Immature natural killer cell (primary cell): ENCODE measurements around the gene FOXN3. TPM values are rescaled to one million over a fixed set of nuclear protein-coding genes. Genes with fewer than 3 reads are reported as not detected.

Experiments used
- DNase-seq, 3 donors: peaks; one replicate each; pipeline ENCODE4 v3.0.0; 2022; ENCODE audit warnings: mixed read lengths in 1 of 3
- H3K27ac Mint-ChIP-seq, 6 donors: one replicate each; pipeline ENCODE4 v1.8.0; 2020; ENCODE audit warnings: mixed read lengths in 6 of 6, mild to moderate bottlenecking in 5 of 6, inconsistent platforms in 4 of 6, moderate library complexity in 3 of 6
- H3K27me3 Mint-ChIP-seq, 3 donors: one replicate each; pipeline ENCODE4 v1.8.0; 2020 to 2021; ENCODE audit warnings: low read depth in 3 of 3, mild to moderate bottlenecking in 3 of 3, mixed read lengths in 3 of 3, moderate library complexity in 3 of 3, inconsistent platforms in 1 of 3
- H3K36me3 Mint-ChIP-seq, 3 donors: one replicate each; pipeline ENCODE4 v1.8.0; 2020; ENCODE audit warnings: mixed read lengths in 3 of 3, inconsistent platforms in 2 of 3, mild to moderate bottlenecking in 2 of 3
- H3K4me1 Mint-ChIP-seq, 2 donors: one replicate each; pipeline ENCODE4 v1.8.0; 2020; ENCODE audit warnings: inconsistent platforms in 2 of 2, mild to moderate bottlenecking in 2 of 2, mixed read lengths in 2 of 2, moderate library complexity in 1 of 2
- H3K4me3 Mint-ChIP-seq, 5 donors: one replicate each; pipeline ENCODE4 v1.8.0; 2020; ENCODE audit warnings: mild to moderate bottlenecking in 5 of 5, mixed read lengths in 5 of 5, inconsistent platforms in 3 of 5, moderate library complexity in 3 of 5
- H3K9me3 Mint-ChIP-seq, 6 donors: one replicate each; pipeline ENCODE4 v1.8.0; 2020; ENCODE audit warnings: mild to moderate bottlenecking in 6 of 6, mixed read lengths in 6 of 6, inconsistent platforms in 4 of 6, moderate library complexity in 3 of 6
- polyA plus RNA-seq, 3 donors: library from polyadenylated mRNA; unstranded; fragments of 300-500 nt; fragmentation: Illumina TruSeq; gene quantifications; one replicate each; pipeline ENCODE4 v1.2.3, GENCODE V29; 2021

FOXN3 gene
- polyA plus RNA-seq, 3 donors from 2014 or later, result 88.6 to 150 (median 102) TPM

- no peak overlapping the region for H3K4me3 Mint-ChIP-seq
- H3K27me3 Mint-ChIP-seq, result peaks cover 2 to 7% (median 3%) of the 10 kb centered on the region in 3 donors
- H3K4me1 Mint-ChIP-seq, result peaks cover 84 to 93% of the 10 kb centered on the region in 2 donors
- no peaks in the 10 kb centered on the region for H3K9me3 Mint-ChIP-seq
- H3K36me3 Mint-ChIP-seq, result peaks cover 0 to 10% (median 0%) of the 10 kb centered on the region in 3 donors
- H3K27ac Mint-ChIP-seq, result peak overlapping the region in 3 of 6 donors; percentile 7 to 74 (median 62)
- no peak for DNase-seq
Measured at GRCh38 chr14:89399157-89399556, 17.9 kb downstream of the FOXN3 start.

GRCh38 chr14:89397569-89398230, 19.3 kb downstream of the FOXN3 start:
- H3K27me3 Mint-ChIP-seq, result peaks cover 0 to 5% (median 3%) of the 10 kb centered on the region in 3 donors
- no peaks in the 10 kb centered on the region for H3K9me3 Mint-ChIP-seq
- no peak overlapping the region for H3K4me3 Mint-ChIP-seq
- DNase-seq, result no peak
- H3K27ac Mint-ChIP-seq, result peak overlapping the region in 2 of 6 donors; percentile 29 to 50
- peaks cover 0 to 5% (median 0%) of the 10 kb centered on the region in 3 donors for H3K36me3 Mint-ChIP-seq
- peaks cover 84 to 92% of the 10 kb centered on the region in 2 donors for H3K4me1 Mint-ChIP-seq

GRCh38 chr14:89394972-89395371, 22.1 kb downstream of the FOXN3 start:
- Mint-ChIP-seq H3K9me3 (no peaks in the 10 kb centered on the region), H3K4me1 (peaks cover 77 to 91% of the 10 kb centered on the region in 2 donors), H3K27ac (peak overlapping the region in 1 of 6 donors; percentile 40), H3K27me3 (peaks cover 1 to 3% (median 2%) of the 10 kb centered on the region in 3 donors), H3K36me3 (peaks cover 0 to 5% (median 0%) of the 10 kb centered on the region in 3 donors), H3K4me3 (no peak overlapping the region)
- no peak for DNase-seq

GRCh38 chr14:89393222-89393745, 23.7 kb downstream of the FOXN3 start:
- peak overlapping the region in 5 of 6 donors; percentile 6 to 67 (median 35) for H3K27ac Mint-ChIP-seq
- DNase-seq, result no peak

GRCh38 chr14:89392181-89392580, 24.9 kb downstream of the FOXN3 start:
- peak overlapping the region in 2 of 6 donors; percentile 40 to 71 for H3K27ac Mint-ChIP-seq
- no peak overlapping the region for H3K4me3 Mint-ChIP-seq
- peaks cover 74 to 89% of the 10 kb centered on the region in 2 donors for H3K4me1 Mint-ChIP-seq
- peaks cover 0 to 5% (median 0%) of the 10 kb centered on the region in 3 donors for H3K36me3 Mint-ChIP-seq
- no peak for DNase-seq
- no peaks in the 10 kb centered on the region for H3K9me3 Mint-ChIP-seq
- H3K27me3 Mint-ChIP-seq, result peaks cover 1 to 6% (median 2%) of the 10 kb centered on the region in 3 donors

More at GRCh38 chr14:89393222-89393745, 23.7 kb downstream of the FOXN3 start:
- Mint-ChIP-seq H3K4me1 (peaks cover 75 to 88% of the 10 kb centered on the region in 2 donors), H3K4me3 (peak overlapping the region in 4 of 5 donors; percentile 2 to 77 (median 28)), H3K36me3 (peaks cover 0 to 5% (median 0%) of the 10 kb centered on the region in 3 donors), H3K9me3 (no peaks in the 10 kb centered on the region), H3K27me3 (peaks cover 1 to 6% (median 2%) of the 10 kb centered on the region in 3 donors)

GRCh38 chr14:89391556-89391955, 25.5 kb downstream of the FOXN3 start:
- Mint-ChIP-seq H3K9me3 (no peaks in the 10 kb centered on the region), H3K4me1 (peaks cover 76 to 90% of the 10 kb centered on the region in 2 donors), H3K4me3 (no peak overlapping the region), H3K27ac (no peak overlapping the region), H3K36me3 (peaks cover 0 to 5% (median 0%) of the 10 kb centered on the region in 3 donors), H3K27me3 (peaks cover 1 to 6% (median 2%) of the 10 kb centered on the region in 3 donors)
- DNase-seq, result no peak

GRCh38 chr14:89391123-89391522, 25.9 kb downstream of the FOXN3 start:
- H3K9me3 Mint-ChIP-seq, result no peaks in the 10 kb centered on the region
- peaks cover 77 to 91% of the 10 kb centered on the region in 2 donors for H3K4me1 Mint-ChIP-seq
- no peak for DNase-seq
- H3K27me3 Mint-ChIP-seq, result peaks cover 1 to 6% (median 2%) of the 10 kb centered on the region in 3 donors
- no peak overlapping the region for H3K4me3 Mint-ChIP-seq
- H3K36me3 Mint-ChIP-seq, result peaks cover 0 to 5% (median 0%) of the 10 kb centered on the region in 3 donors
- peak overlapping the region in 1 of 6 donors; percentile 43 for H3K27ac Mint-ChIP-seq

- H3K9me3 Mint-ChIP-seq, result no peaks in the 10 kb centered on the region
Measured at GRCh38 chr14:89388853-89389252, 28.2 kb downstream of the FOXN3 start.

GRCh38 chr14:89387922-89388685, 28.9 kb downstream of the FOXN3 start:
- H3K36me3 Mint-ChIP-seq, result no peaks in the 10 kb centered on the region
- no peaks in the 10 kb centered on the region for H3K9me3 Mint-ChIP-seq
- H3K4me3 Mint-ChIP-seq, result no peak overlapping the region
- peak overlapping the region in 5 of 6 donors; percentile 3 to 80 (median 58) for H3K27ac Mint-ChIP-seq
- H3K4me1 Mint-ChIP-seq, result peaks cover 79 to 91% of the 10 kb centered on the region in 2 donors
- peaks cover 1 to 3% (median 2%) of the 10 kb centered on the region in 3 donors for H3K27me3 Mint-ChIP-seq
- no peak for DNase-seq

More at GRCh38 chr14:89388853-89389252, 28.2 kb downstream of the FOXN3 start:
- Mint-ChIP-seq H3K27ac (peak overlapping the region in 2 of 6 donors; percentile 3 to 65), H3K36me3 (no peaks in the 10 kb centered on the region), H3K4me3 (no peak overlapping the region), H3K27me3 (peaks cover 1 to 5% (median 2%) of the 10 kb centered on the region in 3 donors), H3K4me1 (peaks cover 79 to 91% of the 10 kb centered on the region in 2 donors)
- DNase-seq, result no peak

- peaks cover 82 to 91% of the 10 kb centered on the region in 2 donors for H3K4me1 Mint-ChIP-seq
- peak in 1 of 3 donors; percentile 25 for DNase-seq
- H3K36me3 Mint-ChIP-seq, result no peaks in the 10 kb centered on the region
- H3K9me3 Mint-ChIP-seq, result no peaks in the 10 kb centered on the region
- H3K4me3 Mint-ChIP-seq, result peak overlapping the region in 4 of 5 donors; percentile 31 to 53 (median 42)
- H3K27me3 Mint-ChIP-seq, result peaks cover 0 to 3% (median 3%) of the 10 kb centered on the region in 3 donors
- peak overlapping the region; percentile 63 to 84 (median 76) for H3K27ac Mint-ChIP-seq
Measured at GRCh38 chr14:89386212-89386886, 30.7 kb downstream of the FOXN3 start.

- H3K9me3 Mint-ChIP-seq, result no peaks in the 10 kb centered on the region
- H3K36me3 Mint-ChIP-seq, result peaks cover 0 to 4% (median 3%) of the 10 kb centered on the region in 3 donors
- H3K4me3 Mint-ChIP-seq, result no peak overlapping the region
- peak overlapping the region in 5 of 6 donors; percentile 9 to 70 (median 48) for H3K27ac Mint-ChIP-seq
- DNase-seq, result no peak
- H3K27me3 Mint-ChIP-seq, result peaks cover 2 to 3% (median 3%) of the 10 kb centered on the region in 3 donors
- peaks cover 79 to 87% of the 10 kb centered on the region in 2 donors for H3K4me1 Mint-ChIP-seq
Measured at GRCh38 chr14:89384636-89385035, 32.4 kb downstream of the FOXN3 start.

- DNase-seq, result no peak
- peak overlapping the region in 3 of 5 donors; percentile 5 to 26 (median 12) for H3K4me3 Mint-ChIP-seq
- peaks cover 76 to 85% of the 10 kb centered on the region in 2 donors for H3K4me1 Mint-ChIP-seq
- H3K36me3 Mint-ChIP-seq, result peaks cover 0 to 4% (median 3%) of the 10 kb centered on the region in 3 donors
- H3K9me3 Mint-ChIP-seq, result no peaks in the 10 kb centered on the region
- H3K27me3 Mint-ChIP-seq, result peaks cover 2 to 3% (median 3%) of the 10 kb centered on the region in 3 donors
- H3K27ac Mint-ChIP-seq, result peak overlapping the region in 4 of 6 donors; percentile 6 to 70 (median 13)
Measured at GRCh38 chr14:89384023-89384422, 33.0 kb downstream of the FOXN3 start.
